SU-DHL-6 (cell line): ENCODE measurements around the gene NUP210.

Source experiments
- H2AFZ ChIP-seq: fragments of 200-600 bp; sonication (generic); 2 replicates; pipeline ENCODE4 v1.6.1; 2014; ENCODE audit warnings: low read depth, mild to moderate bottlenecking, moderate library complexity, mixed read lengths, antibody characterized with exemption, low read length; ENCODE audit not compliant: severe bottlenecking
- H3F3A ChIP-seq: fragments of 200-600 bp; shearing (Covaris generic); 2 replicates; pipeline ENCODE4 v1.6.0; 2016; ENCODE audit warnings: antibody characterized with exemption, mild to moderate bottlenecking; ENCODE audit not compliant: insufficient read depth
- H3K27ac ChIP-seq: fragments of 200-600 bp; sonication (generic); 2 replicates; pipeline ENCODE4 v1.5.1; 2016; ENCODE audit warnings: low read depth, mild to moderate bottlenecking, low read length, moderate library complexity, mixed read lengths
- H3K27me3 ChIP-seq: fragments of 200-600 bp; sonication (generic), shearing (Covaris generic); 2 replicates; pipeline ENCODE4 v1.6.0; 2014; ENCODE audit warnings: mild to moderate bottlenecking, low read length
- H3K36me3 ChIP-seq: fragments of 200-600 bp; sonication (generic); 2 replicates; pipeline ENCODE4 v1.6.1; 2014; ENCODE audit warnings: mild to moderate bottlenecking, low read length, mixed read lengths
- H3K4me2 ChIP-seq: fragments of 300-600, 200-600 bp; shearing (Covaris generic), sonication (generic); 2 replicates; pipeline ENCODE4 v1.6.0; 2014; ENCODE audit warnings: low read length, low read depth, mild to moderate bottlenecking; ENCODE audit not compliant: poor library complexity, severe bottlenecking
- H3K4me3 ChIP-seq: fragments of 200-600 bp; sonication (generic); 2 replicates; pipeline ENCODE4 v1.5.1; 2014; ENCODE audit warnings: antibody characterized with exemption, low read length, mild to moderate bottlenecking, mixed read lengths; ENCODE audit not compliant: insufficient read depth, poor library complexity, severe bottlenecking
- H3K79me2 ChIP-seq: fragments of 200-600 bp; sonication (generic); 2 replicates; pipeline ENCODE4 v1.6.1; 2014; ENCODE audit warnings: mild to moderate bottlenecking, low read length, moderate library complexity; ENCODE audit not compliant: insufficient read depth
- H3K9ac ChIP-seq: fragments of 200-600 bp; sonication (generic); 2 replicates; pipeline ENCODE4 v1.7.0; 2014; ENCODE audit warnings: mild to moderate bottlenecking, low read length
- H3K9me2 ChIP-seq: fragments of 200-600 bp; sonication (generic); replicated peaks from 2 replicates; pipeline ENCODE4 v1.6.1; 2014; ENCODE audit warnings: low read length; ENCODE audit not compliant: insufficient read depth
- H3K9me3 ChIP-seq: fragments of 200-600 bp; sonication (generic); 2 replicates; pipeline ENCODE4 v1.6.1; 2014; ENCODE audit warnings: low read length, mixed read lengths; ENCODE audit not compliant: insufficient read depth
- H4K20me1 ChIP-seq: fragments of 200-600 bp; sonication (generic); 2 replicates; pipeline ENCODE4 v1.6.1; 2014; ENCODE audit warnings: low read depth, mild to moderate bottlenecking, antibody characterized with exemption, low read length, moderate library complexity, mixed read lengths
- CTCF ChIP-seq: fragments of 200-600 bp; sonication (generic); IDR thresholded peaks from one replicate; pipeline ENCODE4 v1.5.1; 2017; ENCODE audit warnings: antibody characterized with exemption, mild to moderate bottlenecking, low read length, moderate library complexity; ENCODE audit not compliant: insufficient read depth, poor library complexity, severe bottlenecking
- EZH2phosphoT487 ChIP-seq: fragments of 200-600 bp; sonication (generic), shearing (Covaris generic); conservative IDR thresholded peaks from 2 replicates; pipeline ENCODE4 v1.6.1; 2018; ENCODE audit warnings: mild to moderate bottlenecking, antibody characterized with exemption, low read length, moderate library complexity, mixed read lengths

NUP210 gene

GRCh38 chr3:13370609-13371008 is 49.5 kb downstream of the NUP210 start:
- Histone ChIP-seq H3K4me2 (no peak overlapping the region), H3K9ac (no peak overlapping the region), H3K27ac (no peak overlapping the region), H3F3A (no peaks in the 10 kb centered on the region), H3K9me2 (no peaks in the 10 kb centered on the region), H3K36me3 (peaks cover 7% of the 10 kb centered on the region; the same call in 1 of the 2 replicates), H2AFZ (no peak overlapping the region), H3K9me3 (no peaks in the 10 kb centered on the region), H3K4me3 (no peak overlapping the region), H3K27me3 (no peaks in the 10 kb centered on the region), H4K20me1 (no peaks in the 10 kb centered on the region), H3K79me2 (no peaks in the 10 kb centered on the region)
- TF ChIP-seq EZH2phosphoT487 (no peak), CTCF (no peak)

GRCh38 chr3:13370055-13370454 is 50.1 kb downstream of the NUP210 start:
- Histone ChIP-seq H3K79me2 (no peaks in the 10 kb centered on the region), H3K27ac (no peak overlapping the region), H3K36me3 (peaks cover 7% of the 10 kb centered on the region; the same call in 1 of the 2 replicates), H3K4me2 (no peak overlapping the region), H4K20me1 (no peaks in the 10 kb centered on the region), H3K9ac (no peak overlapping the region), H3K27me3 (no peaks in the 10 kb centered on the region), H3K9me3 (no peaks in the 10 kb centered on the region), H3K9me2 (no peaks in the 10 kb centered on the region), H3K4me3 (no peak overlapping the region), H3F3A (no peaks in the 10 kb centered on the region), H2AFZ (no peak overlapping the region)
- TF ChIP-seq CTCF (no peak), EZH2phosphoT487 (no peak)

GRCh38 chr3:13368834-13369233 is 51.3 kb downstream of the NUP210 start:
- no peak overlapping the region for H3K27ac ChIP-seq
- H3K4me3 ChIP-seq: no peak overlapping the region
- no peaks in the 10 kb centered on the region for H3K79me2 ChIP-seq
- no peak overlapping the region for H3K9ac ChIP-seq
- H3K36me3 ChIP-seq: peaks cover 7% of the 10 kb centered on the region; the same call in 1 of the 2 replicates
- TF ChIP-seq EZH2phosphoT487 (no peak), CTCF (no peak)
- H3K27me3 ChIP-seq: no peaks in the 10 kb centered on the region
- no peaks in the 10 kb centered on the region for H4K20me1 ChIP-seq
- H2AFZ ChIP-seq: no peak overlapping the region
- H3K4me2 ChIP-seq: no peak overlapping the region
- H3F3A ChIP-seq: no peaks in the 10 kb centered on the region
- H3K9me2 ChIP-seq: no peaks in the 10 kb centered on the region
- H3K9me3 ChIP-seq: no peaks in the 10 kb centered on the region
